PC-3 (cell line): ENCODE data around the gene NANP. TPM values are rescaled to one million over a fixed set of nuclear protein-coding genes. Genes with fewer than 3 reads are reported as not detected.

ENCODE experiments used
- total RNA-seq: library from RNA; depleted of rRNA; stranded (reverse); fragments of >200 nt; gene quantifications from 2 replicates; pipeline ENCODE4 v1.2.3, GENCODE V29; 2014; rRNA removed

NANP gene
- total RNA-seq, 1 experiment from 2014 or later = 10.7 TPM

Other genes starting within 250 kb of the NANP start
- 48.3 and 64.2 TPM in 2 replicates for gene ABHD12, start 233.2 kb downstream of the NANP start, total RNA-seq
- 27.5 and 28.1 TPM in 2 replicates for gene GINS1, start 216.3 kb downstream of the NANP start, total RNA-seq
- gene NINL, start 38.5 kb downstream of the NANP start, total RNA-seq = 6.5 and 11.5 TPM in 2 replicates
- 12.8 and 13.5 TPM in 2 replicates for gene ZNF337, start 72.8 kb upstream of the NANP start, total RNA-seq